Fibroblast of villous mesenchyme (primary cell): Measurements from ENCODE around the gene FGF2. TPM values are rescaled to one million over a fixed set of nuclear protein-coding genes. Genes with fewer than 3 reads are reported as not detected.
A peak's percentile ranks its signal among the peaks of the same experiment; 100 is the strongest.

Experiments used
- DNase-seq: peaks from one replicate; pipeline ENCODE4 v3.0.0-alpha.2; 2010; ENCODE audit warnings: low read depth
- H3K4me3 ChIP-seq: 2 replicates; pipeline ENCODE4 v1.5.1; 2011; ENCODE audit warnings: low read depth, mild to moderate bottlenecking, low read length
- total RNA-seq: library from RNA; depleted of rRNA; stranded (reverse); fragments of >200 nt; gene quantifications from 2 replicates; pipeline ENCODE4 v1.2.3, GENCODE V29; 2012
- TF ChIP-seq, protein P1 (sequence below): IDR thresholded peaks from 2 replicates; pipeline ENCODE4 v1.5.1; 2012; ENCODE audit warnings: low read depth, mild to moderate bottlenecking, low read length; ENCODE audit not compliant: insufficient read depth

Gene FGF2
- total RNA-seq, 1 donor: 176 TPM

DNA sequence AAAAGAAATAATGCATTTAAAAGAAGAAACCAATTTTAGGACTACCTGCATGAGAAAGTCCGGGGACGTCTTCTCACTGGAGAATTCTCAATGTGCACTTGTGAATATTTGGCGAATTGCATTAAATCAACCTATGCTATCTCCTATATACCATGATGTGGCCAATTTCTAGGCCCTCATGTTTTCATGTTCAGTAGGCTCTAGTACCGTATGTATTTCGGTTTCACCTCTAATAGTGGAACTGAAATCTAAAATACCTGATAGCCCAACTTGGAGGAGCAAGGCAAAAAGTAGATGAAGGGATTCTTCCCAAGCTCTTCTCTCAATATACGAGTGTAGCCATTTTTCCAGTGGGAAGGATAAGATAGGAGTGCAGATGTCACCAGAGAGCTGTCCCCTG lies 11.4 kb upstream of the FGF2 start:
- no peak overlapping the region for H3K4me3 ChIP-seq
- DNase-seq: no peak
- TF ChIP-seq, protein P1, sequence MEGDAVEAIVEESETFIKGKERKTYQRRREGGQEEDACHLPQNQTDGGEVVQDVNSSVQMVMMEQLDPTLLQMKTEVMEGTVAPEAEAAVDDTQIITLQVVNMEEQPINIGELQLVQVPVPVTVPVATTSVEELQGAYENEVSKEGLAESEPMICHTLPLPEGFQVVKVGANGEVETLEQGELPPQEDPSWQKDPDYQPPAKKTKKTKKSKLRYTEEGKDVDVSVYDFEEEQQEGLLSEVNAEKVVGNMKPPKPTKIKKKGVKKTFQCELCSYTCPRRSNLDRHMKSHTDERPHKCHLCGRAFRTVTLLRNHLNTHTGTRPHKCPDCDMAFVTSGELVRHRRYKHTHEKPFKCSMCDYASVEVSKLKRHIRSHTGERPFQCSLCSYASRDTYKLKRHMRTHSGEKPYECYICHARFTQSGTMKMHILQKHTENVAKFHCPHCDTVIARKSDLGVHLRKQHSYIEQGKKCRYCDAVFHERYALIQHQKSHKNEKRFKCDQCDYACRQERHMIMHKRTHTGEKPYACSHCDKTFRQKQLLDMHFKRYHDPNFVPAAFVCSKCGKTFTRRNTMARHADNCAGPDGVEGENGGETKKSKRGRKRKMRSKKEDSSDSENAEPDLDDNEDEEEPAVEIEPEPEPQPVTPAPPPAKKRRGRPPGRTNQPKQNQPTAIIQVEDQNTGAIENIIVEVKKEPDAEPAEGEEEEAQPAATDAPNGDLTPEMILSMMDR: no peak

DNA sequence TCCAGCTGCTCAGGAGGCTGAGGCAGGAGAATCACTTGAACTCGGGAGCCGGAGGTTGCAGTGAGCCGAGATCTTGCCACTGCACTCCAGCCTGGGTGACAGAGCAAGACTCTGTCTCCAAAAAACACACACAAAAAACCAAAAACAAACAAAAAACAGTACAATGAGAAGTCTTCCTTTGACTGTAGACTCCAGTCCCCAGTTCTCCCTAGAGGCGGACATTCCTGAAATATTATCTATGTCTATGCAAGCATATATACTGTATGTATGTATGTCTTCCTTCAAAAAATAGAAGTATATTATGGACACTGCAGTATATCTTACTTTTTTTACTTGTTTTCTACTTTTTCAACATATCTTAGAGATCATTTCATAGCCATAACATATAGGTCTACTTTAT lies 10.2 kb upstream of the FGF2 start:
- no peak overlapping the region for H3K4me3 ChIP-seq
- no peak for DNase-seq
- TF ChIP-seq, protein P1: no peak

DNA sequence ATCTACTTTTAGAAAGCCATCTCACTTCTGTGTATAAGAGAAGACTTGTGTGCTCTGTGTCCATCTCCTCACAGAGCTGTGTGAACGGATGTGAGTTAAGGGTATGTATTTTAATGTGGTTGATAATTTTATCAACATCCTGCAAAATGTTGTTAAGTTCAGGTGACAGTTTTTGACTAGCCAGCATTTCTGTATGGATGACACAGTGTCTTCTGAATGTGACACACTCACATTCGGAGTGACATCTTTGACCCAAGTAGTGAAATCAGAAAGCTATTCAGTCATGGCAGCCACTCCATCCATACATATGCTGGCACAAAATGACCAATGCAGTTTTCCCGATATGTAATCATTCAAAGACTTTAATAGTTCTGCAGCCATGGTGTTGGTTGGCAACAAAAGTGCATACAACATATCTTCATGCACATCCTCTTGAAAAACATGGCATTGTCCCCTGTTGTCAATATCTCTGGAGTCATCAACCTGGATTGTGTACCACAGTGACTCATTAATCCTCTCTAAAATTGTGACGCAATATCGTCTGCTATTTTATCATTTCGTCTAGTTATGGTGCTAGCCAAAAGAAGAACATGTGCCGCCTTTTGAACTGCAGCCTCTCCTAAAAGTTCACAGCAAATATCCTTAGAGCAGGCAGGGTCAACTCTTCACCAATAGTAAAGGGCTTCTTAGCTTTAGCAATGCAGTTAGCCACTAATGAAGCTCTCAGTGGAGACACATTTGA lies 6.8 kb upstream of the FGF2 start:
- H3K4me3 ChIP-seq: no peak overlapping the region
- TF ChIP-seq, protein P1: no peak
- peak; percentile 76 for DNase-seq

DNA sequence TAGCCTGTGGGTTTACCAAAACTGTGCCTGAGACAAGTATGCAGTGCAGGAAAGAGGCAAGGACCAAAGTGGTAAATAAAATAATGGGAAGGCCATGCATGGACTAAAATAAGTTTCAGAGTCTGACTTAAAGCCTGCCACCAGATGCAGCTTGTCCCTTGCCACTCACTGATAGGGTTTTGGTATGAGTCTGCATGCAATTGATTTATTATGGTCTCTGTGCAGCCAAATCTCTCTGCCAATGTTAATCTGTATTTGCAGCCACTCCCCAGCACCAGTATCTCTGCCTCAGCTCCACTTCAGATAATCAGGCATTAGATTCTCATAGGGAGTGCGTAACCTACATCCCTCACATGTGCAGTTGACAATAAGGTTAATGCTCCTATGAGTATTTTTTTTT lies 5.5 kb upstream of the FGF2 start:
- no peak overlapping the region for H3K4me3 ChIP-seq
- no peak for DNase-seq
- TF ChIP-seq, protein P1: no peak

DNA sequence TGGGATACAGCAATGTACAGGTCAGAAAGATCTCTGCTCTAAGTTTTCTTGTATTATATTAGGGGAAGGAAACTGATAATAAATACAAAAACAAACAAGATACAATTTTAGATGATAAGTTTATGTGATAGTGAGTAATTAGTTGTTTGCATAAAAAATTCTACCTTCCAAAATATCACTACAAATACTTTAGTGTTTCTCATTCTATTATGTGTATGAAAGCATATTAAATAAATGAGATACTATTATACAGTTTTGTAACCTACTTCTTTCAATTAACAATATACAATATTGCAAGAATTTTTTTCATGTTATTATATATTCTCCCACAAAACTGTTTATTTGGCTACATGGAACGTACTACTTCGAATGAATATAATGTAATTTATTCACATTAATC lies 4.2 kb upstream of the FGF2 start:
- no peak overlapping the region for H3K4me3 ChIP-seq
- TF ChIP-seq, protein P1: no peak
- no peak for DNase-seq

DNA sequence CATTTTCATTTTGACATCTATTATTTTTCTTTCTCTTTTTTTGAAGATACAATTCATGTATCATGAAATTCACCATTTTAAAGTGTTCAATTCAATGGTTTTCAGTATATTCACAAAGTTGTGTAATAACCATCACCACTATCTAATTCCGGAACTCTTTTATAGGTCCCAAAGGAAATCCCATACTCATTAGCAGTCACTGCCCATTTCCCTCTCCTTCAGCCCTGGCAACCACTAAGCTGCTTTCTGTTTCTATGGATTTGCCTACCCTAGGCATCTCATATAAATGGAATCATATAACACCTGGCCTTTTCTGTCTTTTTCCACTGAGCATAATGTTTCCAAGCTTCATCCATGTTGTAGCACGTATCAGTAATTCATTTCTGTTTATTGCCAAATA lies 3.2 kb upstream of the FGF2 start:
- DNase-seq: peak; percentile 76
- TF ChIP-seq, protein P1: no peak
- no peak overlapping the region for H3K4me3 ChIP-seq

DNA sequence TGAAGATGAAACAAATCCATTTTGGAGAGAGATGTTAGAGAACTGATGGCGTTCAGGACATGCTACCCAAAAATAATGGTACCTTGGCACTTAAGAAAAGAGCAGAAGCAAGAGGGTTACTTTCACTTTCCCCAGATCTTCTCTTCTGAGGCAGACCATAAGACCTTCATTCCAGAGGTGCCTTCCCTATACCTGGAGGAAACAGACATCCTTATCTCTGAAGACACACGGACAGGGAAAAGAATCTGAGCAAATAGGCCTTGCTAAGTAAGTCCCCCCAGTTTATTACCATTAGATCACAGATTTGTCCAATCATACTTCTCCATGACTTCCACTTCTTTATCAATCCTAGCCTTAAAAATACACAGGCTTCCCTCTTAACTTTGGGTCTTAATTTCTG lies 2.0 kb upstream of the FGF2 start:
- no peak overlapping the region for H3K4me3 ChIP-seq
- TF ChIP-seq, protein P1: no peak
- DNase-seq: no peak
